Fibroblast of skin of left biceps (primary cell): ENCODE results near the gene TVP23A.
"Not testable (repeated sequence)": the region's sequence is repeated elsewhere in the genome, so short reads cannot be mapped to it uniquely, and the experiment has no call there.

Experiments
- DNase-seq, 2 experiments: peaks; one replicate each; pipeline ENCODE4 v3.0.0-alpha.2; 2013; ENCODE audit warnings: low read depth in 2 of 2

The TVP23A gene

GRCh38 chr16:10799736-10800135 lies 18.9 kb downstream of the TVP23A start:
- no peak for DNase-seq

GRCh38 chr16:10791048-10791447 lies 27.5 kb downstream of the TVP23A start:
- DNase-seq = no peak

- DNase-seq = not testable (repeated sequence)
Observed at GRCh38 chr16:10788630-10789029, 30.0 kb downstream of the TVP23A start.

- DNase-seq = no peak
Observed at GRCh38 chr16:10787304-10787703, 31.3 kb downstream of the TVP23A start.

- no peak for DNase-seq
Observed at GRCh38 chr16:10782628-10783027, 36.0 kb downstream of the TVP23A start.

GRCh38 chr16:10780628-10781027 lies 38.0 kb downstream of the TVP23A start:
- DNase-seq = no peak

- not testable (repeated sequence) for DNase-seq
Observed at GRCh38 chr16:10779908-10780307, 38.7 kb downstream of the TVP23A start.

- DNase-seq = no peak
Observed at GRCh38 chr16:10777356-10777755, 41.2 kb downstream of the TVP23A start.

GRCh38 chr16:10776923-10777322 lies 41.7 kb downstream of the TVP23A start:
- not testable (repeated sequence) for DNase-seq

GRCh38 chr16:10776280-10776679 lies 42.3 kb downstream of the TVP23A start:
- DNase-seq = no peak

GRCh38 chr16:10770907-10771306 lies 47.7 kb downstream of the TVP23A start:
- no peak for DNase-seq

GRCh38 chr16:10769381-10769780 lies 49.2 kb downstream of the TVP23A start:
- no peak for DNase-seq

GRCh38 chr16:10767127-10767526 lies 51.5 kb downstream of the TVP23A start:
- DNase-seq = no peak

GRCh38 chr16:10765772-10766171 lies 52.8 kb downstream of the TVP23A start:
- DNase-seq = no peak

GRCh38 chr16:10763456-10763855 lies 55.1 kb downstream of the TVP23A start:
- no peak for DNase-seq

GRCh38 chr16:10762336-10763016 lies 56.1 kb downstream of the TVP23A start:
- DNase-seq = no peak

GRCh38 chr16:10761373-10761772 lies 57.2 kb downstream of the TVP23A start:
- DNase-seq = no peak

- no peak for DNase-seq
Observed at GRCh38 chr16:10760858-10761257, 57.7 kb downstream of the TVP23A start.

- DNase-seq = no peak
Observed at GRCh38 chr16:10756574-10756973, 62.0 kb downstream of the TVP23A start.

GRCh38 chr16:10754941-10755340 lies 63.7 kb downstream of the TVP23A start:
- DNase-seq = no peak

- DNase-seq = no peak
Observed at GRCh38 chr16:10753670-10754069, 64.9 kb downstream of the TVP23A start.

- no peak for DNase-seq
Observed at GRCh38 chr16:10752843-10753523, 65.6 kb downstream of the TVP23A start.

GRCh38 chr16:10751291-10751697 lies 67.3 kb downstream of the TVP23A start:
- DNase-seq = no peak
